Measurements from ENCODE around the gene FBXO17. TPM values are rescaled to one million over a fixed set of nuclear protein-coding genes. Genes with fewer than 3 reads are reported as not detected.

The FBXO17 gene
- total RNA-seq, 6 experiments from 2014 or later: 17.5 to 21.5 (median 18.7) TPM

- TF ChIP-seq CTCF (IDR thresholded peaks at IDR 0.05): no peak
- peaks cover 27% of the 10 kb centered on the region for H3K4me1 Mint-ChIP-seq (ENCODE audit: low read depth)
- H3K4me3 Mint-ChIP-seq: peak overlapping the region; percentile 93
- peaks cover 6% of the 10 kb centered on the region for H3K27me3 Mint-ChIP-seq (ENCODE audit: insufficient read depth)
- DNase-seq: no peak
- no peaks in the 10 kb centered on the region for H3K9me3 Mint-ChIP-seq
- H3K27ac Mint-ChIP-seq: no peak overlapping the region
- H3K36me3 Mint-ChIP-seq (ENCODE audit: low read depth): peaks cover 7% of the 10 kb centered on the region
Measured at GRCh38 chr19:38901683-38902082, 73.9 kb downstream of the FBXO17 start.

GRCh38 chr19:38900743-38901190 lies 74.8 kb downstream of the FBXO17 start:
- no peak for TF ChIP-seq CTCF (IDR thresholded peaks at IDR 0.05)
- Mint-ChIP-seq H3K4me1 (ENCODE audit: low read depth) (peaks cover 27% of the 10 kb centered on the region), H3K4me3 (peak overlapping the region; percentile 93), H3K27ac (peak overlapping the region; percentile 90), H3K9me3 (no peaks in the 10 kb centered on the region), H3K36me3 (ENCODE audit: low read depth) (peaks cover 7% of the 10 kb centered on the region), H3K27me3 (ENCODE audit: insufficient read depth) (peaks cover 6% of the 10 kb centered on the region)
- no peak for DNase-seq

GRCh38 chr19:38900202-38900629 lies 75.3 kb downstream of the FBXO17 start:
- no peak for DNase-seq
- H3K36me3 Mint-ChIP-seq (ENCODE audit: low read depth): peaks cover 7% of the 10 kb centered on the region
- peaks cover 27% of the 10 kb centered on the region for H3K4me1 Mint-ChIP-seq (ENCODE audit: low read depth)

GRCh38 chr19:38899447-38900201 lies 75.9 kb downstream of the FBXO17 start, which contains the start of the genes NFKBIB and SIRT2:
NFKBIB (plus strand) TSS chr19:38899969; CDS start chr19:38900033, 64 bp downstream.
SIRT2 (minus strand) TSS chr19:38899618; CDS start chr19:38899521, 97 bp downstream.
- Mint-ChIP-seq H3K27ac (peak within 1 kb of the TSS; percentile 90), H3K4me3 (peak within 1 kb of the TSS; percentile 93), H3K9me3 (no peaks in the 10 kb centered on the region), H3K4me1 (ENCODE audit: low read depth) (peaks cover 27% of the 10 kb centered on the region), H3K27me3 (ENCODE audit: insufficient read depth) (peaks cover 6% of the 10 kb centered on the region), H3K36me3 (ENCODE audit: low read depth) (peaks cover 5% of the 10 kb centered on the region)
- DNase-seq: peak; percentile 100
- no peak for TF ChIP-seq CTCF (IDR thresholded peaks at IDR 0.05)

More at GRCh38 chr19:38900202-38900629, 75.3 kb downstream of the FBXO17 start:
- Mint-ChIP-seq H3K9me3 (no peaks in the 10 kb centered on the region), H3K4me3 (peak overlapping the region; percentile 93), H3K27ac (peak overlapping the region; percentile 90), H3K27me3 (ENCODE audit: insufficient read depth) (peaks cover 6% of the 10 kb centered on the region)
- TF ChIP-seq CTCF (IDR thresholded peaks at IDR 0.05): no peak

GRCh38 chr19:38898788-38899446 lies 76.6 kb downstream of the FBXO17 start:
- peak overlapping the region; percentile 93 for H3K4me3 Mint-ChIP-seq
- no peak for TF ChIP-seq CTCF (IDR thresholded peaks at IDR 0.05)
- no peaks in the 10 kb centered on the region for H3K9me3 Mint-ChIP-seq
- H3K27me3 Mint-ChIP-seq (ENCODE audit: insufficient read depth): peaks cover 6% of the 10 kb centered on the region
- peak overlapping the region; percentile 90 for H3K27ac Mint-ChIP-seq
- peak; percentile 14 for DNase-seq
- peaks cover 27% of the 10 kb centered on the region for H3K4me1 Mint-ChIP-seq (ENCODE audit: low read depth)
- H3K36me3 Mint-ChIP-seq (ENCODE audit: low read depth): no peaks in the 10 kb centered on the region
